ENCODE data around the gene TNFAIP3.
A peak's percentile ranks its signal among the peaks of the same experiment; 100 is the strongest.

The TNFAIP3 gene

DNA sequence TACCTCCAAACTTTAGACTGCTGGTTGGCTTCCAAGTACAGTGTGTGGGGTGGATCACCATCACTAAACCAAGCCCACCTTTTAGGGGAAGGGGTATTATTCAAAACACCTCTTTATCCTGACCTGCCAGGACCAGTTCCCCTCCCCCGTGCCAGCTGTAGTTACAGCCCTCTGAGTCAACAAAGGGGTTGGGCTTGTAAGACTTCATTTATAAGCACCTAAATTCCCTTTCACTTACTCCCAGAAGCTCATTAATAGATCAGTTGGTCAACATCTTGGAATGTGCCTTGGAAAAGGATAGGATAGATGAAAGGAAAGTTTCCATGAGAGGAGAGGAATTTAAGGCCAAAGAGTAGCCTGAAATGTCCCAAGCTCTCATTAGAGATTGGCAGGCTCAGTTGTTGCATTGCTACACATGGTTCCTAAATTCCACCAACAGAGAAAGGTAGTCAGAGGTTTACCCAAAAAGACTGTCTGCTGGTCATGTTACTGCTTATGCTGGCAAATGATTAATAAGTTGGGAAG lies 59.2 kb downstream of the TNFAIP3 start:
- Histone ChIP-seq H3K27me3 (ENCODE audit: insufficient read depth, poor library complexity, severe bottlenecking) (no peaks in the 10 kb centered on the region), H3K27ac (replicated peaks) (peak overlapping the region; percentile 80), H3K4me3 (replicated peaks; ENCODE audit: insufficient read depth, low read length) (no peak overlapping the region)
- no peak for DNase-seq (ENCODE audit: low read depth in 1 of 2, low spot score in 1 of 2)
- TF ChIP-seq, protein P1, sequence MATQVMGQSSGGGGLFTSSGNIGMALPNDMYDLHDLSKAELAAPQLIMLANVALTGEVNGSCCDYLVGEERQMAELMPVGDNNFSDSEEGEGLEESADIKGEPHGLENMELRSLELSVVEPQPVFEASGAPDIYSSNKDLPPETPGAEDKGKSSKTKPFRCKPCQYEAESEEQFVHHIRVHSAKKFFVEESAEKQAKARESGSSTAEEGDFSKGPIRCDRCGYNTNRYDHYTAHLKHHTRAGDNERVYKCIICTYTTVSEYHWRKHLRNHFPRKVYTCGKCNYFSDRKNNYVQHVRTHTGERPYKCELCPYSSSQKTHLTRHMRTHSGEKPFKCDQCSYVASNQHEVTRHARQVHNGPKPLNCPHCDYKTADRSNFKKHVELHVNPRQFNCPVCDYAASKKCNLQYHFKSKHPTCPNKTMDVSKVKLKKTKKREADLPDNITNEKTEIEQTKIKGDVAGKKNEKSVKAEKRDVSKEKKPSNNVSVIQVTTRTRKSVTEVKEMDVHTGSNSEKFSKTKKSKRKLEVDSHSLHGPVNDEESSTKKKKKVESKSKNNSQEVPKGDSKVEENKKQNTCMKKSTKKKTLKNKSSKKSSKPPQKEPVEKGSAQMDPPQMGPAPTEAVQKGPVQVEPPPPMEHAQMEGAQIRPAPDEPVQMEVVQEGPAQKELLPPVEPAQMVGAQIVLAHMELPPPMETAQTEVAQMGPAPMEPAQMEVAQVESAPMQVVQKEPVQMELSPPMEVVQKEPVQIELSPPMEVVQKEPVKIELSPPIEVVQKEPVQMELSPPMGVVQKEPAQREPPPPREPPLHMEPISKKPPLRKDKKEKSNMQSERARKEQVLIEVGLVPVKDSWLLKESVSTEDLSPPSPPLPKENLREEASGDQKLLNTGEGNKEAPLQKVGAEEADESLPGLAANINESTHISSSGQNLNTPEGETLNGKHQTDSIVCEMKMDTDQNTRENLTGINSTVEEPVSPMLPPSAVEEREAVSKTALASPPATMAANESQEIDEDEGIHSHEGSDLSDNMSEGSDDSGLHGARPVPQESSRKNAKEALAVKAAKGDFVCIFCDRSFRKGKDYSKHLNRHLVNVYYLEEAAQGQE (IDR thresholded peaks at IDR 0.05; ENCODE audit: insufficient replicate concordance, low read depth), result no peak
- TF ChIP-seq, protein P2, sequence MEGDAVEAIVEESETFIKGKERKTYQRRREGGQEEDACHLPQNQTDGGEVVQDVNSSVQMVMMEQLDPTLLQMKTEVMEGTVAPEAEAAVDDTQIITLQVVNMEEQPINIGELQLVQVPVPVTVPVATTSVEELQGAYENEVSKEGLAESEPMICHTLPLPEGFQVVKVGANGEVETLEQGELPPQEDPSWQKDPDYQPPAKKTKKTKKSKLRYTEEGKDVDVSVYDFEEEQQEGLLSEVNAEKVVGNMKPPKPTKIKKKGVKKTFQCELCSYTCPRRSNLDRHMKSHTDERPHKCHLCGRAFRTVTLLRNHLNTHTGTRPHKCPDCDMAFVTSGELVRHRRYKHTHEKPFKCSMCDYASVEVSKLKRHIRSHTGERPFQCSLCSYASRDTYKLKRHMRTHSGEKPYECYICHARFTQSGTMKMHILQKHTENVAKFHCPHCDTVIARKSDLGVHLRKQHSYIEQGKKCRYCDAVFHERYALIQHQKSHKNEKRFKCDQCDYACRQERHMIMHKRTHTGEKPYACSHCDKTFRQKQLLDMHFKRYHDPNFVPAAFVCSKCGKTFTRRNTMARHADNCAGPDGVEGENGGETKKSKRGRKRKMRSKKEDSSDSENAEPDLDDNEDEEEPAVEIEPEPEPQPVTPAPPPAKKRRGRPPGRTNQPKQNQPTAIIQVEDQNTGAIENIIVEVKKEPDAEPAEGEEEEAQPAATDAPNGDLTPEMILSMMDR (IDR thresholded peaks at IDR 0.05; ENCODE audit: insufficient read depth, low read length), result no peak
- TF ChIP-seq SPI1 (IDR thresholded peaks at IDR 0.05; ENCODE audit: borderline replicate concordance, low read depth) (no peak), POLR2AphosphoS5 (IDR thresholded peaks at IDR 0.05; ENCODE audit: low read depth) (no peak), GABPA (IDR thresholded peaks at IDR 0.05; ENCODE audit: low read depth) (no peak)

DNA sequence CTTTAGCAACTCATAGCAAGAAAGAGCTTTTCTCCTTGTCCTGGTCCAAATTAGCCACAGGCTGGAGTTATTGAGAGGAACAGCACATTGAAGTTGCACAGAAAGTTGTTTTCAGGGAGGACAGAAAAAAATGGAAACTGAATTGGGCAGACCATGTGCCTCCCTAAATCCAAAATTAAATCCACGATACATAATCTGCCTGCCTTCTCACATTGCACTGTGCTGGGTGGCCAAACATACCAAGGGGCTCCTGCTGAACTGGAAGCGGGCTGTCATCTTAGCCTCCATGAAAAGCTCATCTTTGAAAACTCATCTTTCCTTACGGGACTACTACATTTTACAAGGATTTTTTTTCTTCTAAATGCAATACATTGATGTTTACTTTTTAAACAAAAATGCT lies 59.9 kb downstream of the TNFAIP3 start:
- no peak overlapping the region for H3K4me3 ChIP-seq (replicated peaks; ENCODE audit: insufficient read depth, low read length)
- no peak for DNase-seq (ENCODE audit: low read depth in 1 of 2, low spot score in 1 of 2)
- peak overlapping the region; percentile 80 for H3K27ac ChIP-seq (replicated peaks)
- TF ChIP-seq SPI1 (IDR thresholded peaks at IDR 0.05; ENCODE audit: borderline replicate concordance, low read depth) (no peak), POLR2AphosphoS5 (IDR thresholded peaks at IDR 0.05; ENCODE audit: low read depth) (no peak), GABPA (IDR thresholded peaks at IDR 0.05; ENCODE audit: low read depth) (no peak)
- TF ChIP-seq, protein P1 (IDR thresholded peaks at IDR 0.05; ENCODE audit: insufficient replicate concordance, low read depth), result no peak
- TF ChIP-seq, protein P2 (IDR thresholded peaks at IDR 0.05; ENCODE audit: insufficient read depth, low read length), result no peak
- H3K27me3 ChIP-seq (ENCODE audit: insufficient read depth, poor library complexity, severe bottlenecking), result no peaks in the 10 kb centered on the region

DNA sequence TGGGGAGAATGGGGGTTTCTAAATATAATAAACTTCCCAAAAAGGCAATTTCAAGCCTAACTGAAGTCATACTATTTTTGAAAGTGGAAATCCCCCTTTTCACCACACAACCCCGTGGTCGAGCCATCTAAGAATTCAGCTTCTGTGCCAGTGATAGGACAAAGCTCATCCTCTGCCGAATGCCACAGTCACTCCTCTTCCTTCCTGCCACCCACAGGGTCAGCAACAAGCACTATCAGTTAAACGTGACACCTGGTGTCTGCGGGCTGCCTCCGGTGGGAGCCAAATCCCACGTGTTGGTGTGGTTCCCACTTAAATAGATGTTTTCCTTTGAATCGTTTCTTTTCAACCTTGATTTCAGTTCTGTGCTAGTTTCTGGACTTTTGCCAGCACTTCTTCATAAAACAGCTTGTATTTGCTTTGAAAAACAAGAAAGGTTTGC lies 60.7 kb downstream of the TNFAIP3 start:
- TF ChIP-seq, protein P2 (IDR thresholded peaks at IDR 0.05; ENCODE audit: insufficient read depth, low read length), result no peak
- TF ChIP-seq, protein P1 (IDR thresholded peaks at IDR 0.05; ENCODE audit: insufficient replicate concordance, low read depth), result no peak
- TF ChIP-seq SPI1 (IDR thresholded peaks at IDR 0.05; ENCODE audit: borderline replicate concordance, low read depth) (no peak), GABPA (IDR thresholded peaks at IDR 0.05; ENCODE audit: low read depth) (0 out of 2 replicates have a peak, but pooled peaks have one; percentile 21), POLR2AphosphoS5 (IDR thresholded peaks at IDR 0.05; ENCODE audit: low read depth) (peak; percentile 57)
- Histone ChIP-seq H3K4me3 (replicated peaks; ENCODE audit: insufficient read depth, low read length) (no peak overlapping the region; the same call in 1 of the 2 replicates), H3K27me3 (ENCODE audit: insufficient read depth, poor library complexity, severe bottlenecking) (no peaks in the 10 kb centered on the region), H3K27ac (replicated peaks) (peak overlapping the region; percentile 80)
- DNase-seq (ENCODE audit: low read depth in 1 of 2, low spot score in 1 of 2), result peak; percentile 50 to 85

Data from HL-60 (cell line).